HG03354 (cell line): Measurements from ENCODE around the gene ORMDL1.
A peak's percentile ranks its signal among the peaks of the same experiment; 100 is the strongest.

Experiments used
- ATAC-seq: cut with Tn5 transposase; IDR thresholded peaks from one replicate; pipeline ENCODE4 v1.9.1; 2021; ENCODE audit warnings: mild to moderate bottlenecking; ENCODE audit not compliant: unreplicated experiment, poor library complexity, severe bottlenecking

The ORMDL1 gene, protein sequence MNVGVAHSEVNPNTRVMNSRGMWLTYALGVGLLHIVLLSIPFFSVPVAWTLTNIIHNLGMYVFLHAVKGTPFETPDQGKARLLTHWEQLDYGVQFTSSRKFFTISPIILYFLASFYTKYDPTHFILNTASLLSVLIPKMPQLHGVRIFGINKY

DNA sequence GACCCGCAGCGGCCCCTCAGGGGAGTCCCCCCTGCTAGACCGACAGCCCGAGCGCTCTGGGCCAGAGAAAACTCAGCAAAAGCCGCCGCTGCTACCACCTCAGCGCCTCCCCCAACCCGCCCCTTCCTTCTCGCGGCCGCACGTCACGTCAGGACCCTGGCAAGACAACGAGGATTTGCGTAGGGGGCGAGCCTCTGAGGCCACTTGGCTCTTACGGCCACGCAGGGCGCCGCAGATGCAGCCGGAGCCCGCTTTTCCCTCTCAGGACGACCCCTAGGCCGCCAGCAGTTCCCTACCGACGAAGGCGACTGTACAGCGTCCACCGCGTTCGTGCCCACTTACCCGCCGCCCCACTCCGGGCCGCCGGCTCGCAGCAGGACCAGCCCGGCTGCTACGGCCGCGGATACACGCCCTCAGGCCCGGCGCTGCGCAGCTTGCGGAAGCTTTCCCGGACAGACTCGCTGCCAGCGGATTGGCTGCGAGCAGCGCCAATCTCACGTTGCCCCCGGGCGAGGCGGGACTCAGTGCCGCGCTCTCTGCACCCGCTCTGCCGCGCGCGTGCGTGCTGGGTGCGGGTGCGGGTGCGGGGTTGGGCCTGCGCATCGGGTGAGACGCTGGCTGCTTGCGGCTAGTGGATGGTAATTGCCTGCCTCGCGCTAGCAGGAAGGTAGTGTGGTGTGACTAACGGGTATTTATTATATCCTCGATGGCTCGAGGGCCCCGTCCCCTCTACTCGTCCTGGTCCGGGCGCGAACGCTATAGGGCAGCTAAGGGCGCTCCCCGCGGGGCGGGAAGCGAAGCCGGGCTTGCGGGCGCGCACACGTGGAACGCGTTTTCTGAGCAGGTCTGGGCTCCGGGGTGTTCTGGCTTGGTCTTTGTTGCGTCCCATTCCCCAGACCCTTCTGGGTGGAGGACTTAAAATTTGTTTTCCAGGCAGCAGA, at the start of gene ORMDL1, which contains the start of gene PMS1:
ORMDL1 (minus strand) TSS at position 413 of the 941 bp plus-strand sequence. CDS start 1,744 bp downstream, outside the sequence.
PMS1 (plus strand) TSS at position 524 of the 941 bp plus-strand sequence. CDS start 7,360 bp downstream, outside the sequence.
- peak; percentile 94 for ATAC-seq

DNA sequence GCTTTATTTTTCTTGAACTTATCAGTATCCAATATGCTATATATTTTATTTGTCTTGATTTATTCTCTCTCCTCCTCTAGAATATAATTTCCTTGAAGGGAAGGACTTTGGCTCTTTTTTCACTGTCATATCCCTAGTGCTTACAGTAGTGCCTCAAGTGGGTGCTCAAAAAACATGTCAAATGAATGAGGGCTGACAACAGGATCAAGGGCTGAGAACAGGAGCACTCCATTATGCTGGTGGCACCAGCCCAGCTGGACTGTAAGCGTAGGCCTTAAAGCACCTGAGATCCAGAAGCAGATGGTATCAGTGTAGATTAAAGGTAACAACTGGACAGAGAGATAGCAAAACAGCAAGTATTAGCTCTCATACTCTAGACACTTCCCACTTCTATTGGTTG, 46.4 kb upstream of the ORMDL1 start:
- ATAC-seq: no peak

DNA sequence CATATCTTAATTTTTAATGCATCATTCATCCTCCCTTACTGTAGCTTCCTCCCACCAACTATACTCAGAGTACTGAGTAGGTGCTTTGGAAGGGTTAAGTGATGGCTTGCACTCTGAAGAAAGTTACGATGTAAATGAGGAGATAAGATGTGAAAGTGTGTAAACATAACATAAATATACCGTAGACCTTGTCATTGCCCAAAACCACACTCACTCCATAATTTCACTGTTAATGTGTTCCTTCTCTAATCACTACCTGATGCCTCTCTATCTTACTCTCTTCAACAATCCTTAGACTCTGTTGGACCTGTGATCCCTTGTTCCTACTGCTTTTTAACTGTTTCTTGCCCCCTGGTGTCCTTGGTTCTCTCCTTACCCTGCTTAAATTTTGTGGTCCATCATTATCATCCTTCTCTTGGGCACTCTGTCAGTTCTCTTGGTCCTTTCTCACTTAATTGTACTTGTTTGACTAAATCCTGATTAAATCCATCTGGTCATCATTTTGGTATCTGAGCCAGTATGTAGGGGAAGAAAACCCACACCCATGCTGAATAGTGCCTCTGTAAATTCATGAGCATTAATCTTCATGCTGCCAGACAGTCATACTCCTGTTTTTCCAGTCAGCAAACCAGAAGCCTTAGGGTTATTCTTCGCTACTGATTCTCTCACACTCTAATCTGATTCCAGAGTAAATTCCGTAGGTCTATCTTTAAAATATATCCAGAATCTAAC, 45.1 kb upstream of the ORMDL1 start:
- ATAC-seq: no peak

DNA sequence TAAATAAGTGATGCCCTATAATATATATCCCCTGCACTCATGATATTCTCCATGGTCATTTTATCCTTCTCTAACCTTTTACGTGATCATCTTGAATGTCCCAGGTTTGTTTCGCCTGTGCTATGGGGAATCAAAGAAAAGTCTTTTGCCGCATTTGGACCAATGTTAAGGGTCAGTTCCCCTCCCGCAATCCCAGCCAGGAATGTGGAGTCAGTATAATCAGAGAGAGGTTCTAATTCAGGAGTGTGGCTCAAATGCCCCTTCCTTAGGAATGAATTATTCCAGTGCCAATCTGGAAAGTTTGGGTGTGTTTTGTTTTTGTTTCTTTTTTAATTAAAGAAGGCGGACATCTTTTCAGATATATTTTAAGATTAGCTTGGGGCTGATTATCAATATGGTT, 41.9 kb upstream of the ORMDL1 start:
- ATAC-seq: no peak

DNA sequence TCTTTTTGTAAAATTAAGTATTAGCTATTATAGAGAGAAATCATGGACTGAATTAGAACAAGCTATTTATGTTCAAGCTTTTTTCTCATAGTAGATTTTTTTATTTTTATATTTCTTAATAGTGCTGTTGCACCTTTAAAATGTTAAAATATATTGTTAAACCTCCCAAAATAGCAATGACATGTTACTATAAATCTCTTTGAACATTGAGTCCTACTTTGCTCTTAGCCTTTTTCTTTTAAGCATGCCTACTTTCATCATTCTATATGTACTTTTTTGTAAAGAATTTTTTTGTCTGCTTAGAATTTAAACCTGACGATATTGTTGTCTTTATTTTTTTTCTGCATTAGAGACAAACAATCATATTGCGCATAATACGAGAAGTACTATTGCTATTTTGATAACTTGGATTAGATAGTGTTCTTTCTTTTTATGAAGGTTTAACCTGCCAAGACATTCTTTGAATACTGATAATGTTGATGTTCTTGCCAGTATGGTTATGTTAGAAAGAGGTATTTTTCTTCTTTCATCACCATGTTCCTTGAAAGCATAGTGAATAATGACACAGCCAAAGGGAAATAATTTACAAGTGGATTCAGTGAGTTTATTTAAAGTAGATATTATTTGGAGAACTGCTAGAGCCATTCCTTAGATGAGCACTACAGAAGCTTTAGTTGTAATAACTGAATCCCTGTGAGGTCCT, 40.7 kb upstream of the ORMDL1 start:
- ATAC-seq: no peak

DNA sequence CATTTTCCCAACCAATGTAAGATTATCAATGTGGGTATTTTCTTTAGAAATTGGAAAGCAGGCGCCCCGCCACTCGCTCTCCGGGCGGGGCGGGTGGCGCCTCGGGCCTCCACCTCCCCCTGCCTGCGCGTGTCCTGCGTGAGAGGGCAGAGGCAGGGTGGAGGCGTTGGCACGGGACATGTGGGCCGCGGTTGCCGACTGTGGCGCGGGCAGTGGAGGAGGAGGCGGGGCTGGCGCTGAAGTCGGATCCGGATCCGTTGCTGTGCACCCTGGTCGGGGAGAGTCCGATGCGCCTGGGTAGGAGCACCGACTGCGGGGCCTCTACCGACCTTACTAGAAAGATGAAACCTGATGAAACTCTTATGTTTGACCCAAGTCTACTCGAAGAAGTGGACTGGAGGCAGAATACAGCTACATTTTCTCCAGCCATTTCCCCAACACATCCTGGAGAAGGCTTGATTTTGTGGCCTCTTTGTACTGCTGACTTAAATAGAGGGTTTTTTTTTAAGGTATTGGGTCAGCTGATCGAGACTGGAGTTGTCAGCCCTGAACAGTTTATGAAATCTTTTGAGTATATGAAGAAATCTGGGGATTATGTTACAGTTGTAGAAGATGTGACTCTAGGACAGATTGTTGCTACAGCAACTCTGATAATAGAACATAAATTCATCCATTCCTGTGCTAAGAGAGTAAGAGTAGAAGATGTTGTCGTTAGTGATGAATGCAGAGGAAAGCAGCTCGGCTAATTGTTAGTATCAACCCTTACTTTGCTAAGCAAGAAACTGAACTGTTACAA, 38.0 kb upstream of the ORMDL1 start:
- no peak for ATAC-seq

DNA sequence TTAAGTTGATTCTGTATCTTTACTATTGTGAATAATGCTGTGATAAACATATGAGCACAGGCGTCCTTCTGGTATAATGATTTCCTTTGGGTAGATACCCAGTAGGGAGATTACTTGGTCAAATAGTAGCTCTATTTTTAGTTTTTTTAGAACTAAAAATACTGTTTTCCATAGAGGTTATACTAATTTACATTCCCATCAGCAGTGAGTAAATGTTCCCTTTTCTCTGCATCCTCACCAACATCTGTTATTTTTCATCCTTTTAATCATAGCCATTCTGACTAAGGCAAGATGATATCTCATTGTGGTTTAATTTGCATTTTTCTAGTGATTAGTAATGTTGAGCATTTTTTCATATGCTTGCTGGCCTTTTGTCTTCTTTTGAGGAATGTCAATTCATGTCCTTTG, 35.2 kb upstream of the ORMDL1 start:
- no peak for ATAC-seq

DNA sequence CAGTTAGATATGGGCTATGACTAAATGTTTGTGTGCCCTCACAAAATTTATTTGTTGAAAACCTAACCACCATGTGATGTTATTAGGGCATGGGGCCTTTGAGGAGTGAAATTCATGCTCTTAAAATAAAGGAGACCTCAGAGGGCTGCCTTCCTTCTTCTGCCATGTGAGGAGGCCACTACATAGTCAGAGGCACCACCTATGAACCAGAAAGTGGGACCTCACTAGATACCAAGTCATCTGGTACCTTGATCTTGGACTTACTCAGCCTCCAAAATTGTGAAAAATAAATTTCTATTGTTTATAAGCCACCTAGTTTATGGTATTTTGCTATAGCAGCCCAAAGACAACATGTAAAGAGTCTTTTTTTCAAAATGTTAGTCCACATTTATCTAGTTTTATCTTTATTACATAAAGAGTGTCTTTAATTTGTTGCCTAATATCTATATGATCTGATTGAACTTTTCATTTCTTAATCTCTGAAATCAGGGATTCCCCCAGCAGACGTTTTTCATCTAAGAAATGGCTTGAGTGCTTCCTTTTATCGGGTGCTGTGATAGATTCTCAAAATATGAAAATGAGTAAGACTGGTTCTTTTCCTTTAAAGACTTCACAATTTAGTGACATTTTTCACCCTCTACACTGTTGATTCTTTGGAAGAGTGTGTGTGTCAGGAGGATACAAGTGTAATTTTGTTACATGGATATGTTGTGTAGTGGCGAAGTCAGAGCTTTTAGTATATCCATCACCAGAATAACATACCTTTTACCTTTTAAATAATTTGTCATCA, 34.3 kb upstream of the ORMDL1 start:
- no peak for ATAC-seq

DNA sequence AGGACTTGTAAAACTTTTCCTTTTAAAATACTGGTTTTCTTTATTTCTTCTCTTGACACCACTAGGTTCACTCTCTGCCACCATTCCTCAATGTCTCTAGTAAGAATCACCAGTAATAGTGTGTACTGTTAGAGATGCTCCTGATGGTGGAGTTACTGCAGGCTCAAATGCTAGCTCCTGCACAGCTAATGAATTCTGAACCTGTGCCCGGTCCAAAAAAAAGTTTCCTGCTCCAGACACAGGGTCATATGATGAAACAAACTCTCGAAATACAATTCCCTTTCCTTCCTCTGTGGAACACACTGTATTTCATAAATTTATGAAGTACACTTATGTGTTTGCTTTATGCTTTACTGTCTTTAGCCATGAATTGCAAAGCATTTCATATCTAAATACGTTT, 19.3 kb upstream of the ORMDL1 start:
- ATAC-seq: no peak

DNA sequence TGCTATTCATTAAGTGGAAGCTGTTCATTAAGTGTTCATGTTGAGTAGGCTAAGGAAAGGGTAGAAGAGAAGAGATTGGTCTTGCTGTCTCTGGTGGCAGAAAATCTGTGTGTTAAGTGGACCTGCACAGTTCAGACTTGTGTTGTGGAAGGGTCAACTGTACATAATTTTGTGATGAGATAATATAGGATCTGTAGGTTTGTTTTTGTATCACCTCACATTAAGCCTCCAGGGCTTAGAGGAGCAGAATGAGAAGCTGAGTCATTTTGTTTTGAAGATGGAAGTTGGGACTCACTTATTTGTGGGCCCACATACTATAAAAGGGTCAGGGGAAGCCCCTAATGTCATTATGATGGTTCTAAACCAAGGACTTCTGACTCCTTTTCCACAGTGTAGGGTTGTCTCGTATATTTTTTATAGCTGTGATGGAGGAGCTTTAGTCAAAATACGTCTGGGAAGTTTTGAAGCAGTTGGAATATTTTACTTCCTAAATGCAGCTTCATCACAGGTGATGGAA, 18.3 kb upstream of the ORMDL1 start:
- ATAC-seq: no peak

DNA sequence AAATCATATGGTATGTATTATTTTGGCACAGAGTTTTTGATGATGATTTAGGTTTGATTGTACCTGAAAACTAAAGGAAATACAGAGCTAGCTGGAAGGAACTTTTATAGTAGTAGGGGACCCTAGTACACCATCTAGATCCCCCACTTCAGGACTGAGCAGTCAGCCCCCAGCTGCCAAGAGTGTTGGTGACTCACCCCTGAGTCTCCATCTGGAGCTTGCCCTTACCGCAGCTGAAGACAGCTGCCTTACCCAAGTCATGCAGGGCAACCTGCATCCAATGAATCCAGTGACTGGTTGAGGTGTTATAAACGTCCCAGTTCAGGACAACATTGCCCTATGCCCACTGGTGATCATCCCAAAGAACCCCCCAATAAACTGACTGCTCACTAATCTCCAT, 15.4 kb upstream of the ORMDL1 start:
- ATAC-seq: no peak

DNA sequence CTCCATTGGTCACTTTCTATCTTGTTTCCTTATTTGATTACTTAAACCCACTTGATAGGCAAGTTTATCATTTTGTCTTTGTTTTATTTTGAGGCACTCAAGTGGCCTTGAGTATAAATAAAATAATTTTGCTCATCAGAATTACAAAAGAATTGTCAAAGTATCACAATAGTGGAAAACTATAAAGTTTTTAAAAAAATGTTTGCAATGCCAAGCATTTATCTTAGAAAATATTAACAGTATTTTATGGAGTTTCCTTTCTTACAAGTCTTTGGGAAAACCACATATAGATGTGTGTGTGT, 14.8 kb upstream of the ORMDL1 start:
- ATAC-seq: no peak

DNA sequence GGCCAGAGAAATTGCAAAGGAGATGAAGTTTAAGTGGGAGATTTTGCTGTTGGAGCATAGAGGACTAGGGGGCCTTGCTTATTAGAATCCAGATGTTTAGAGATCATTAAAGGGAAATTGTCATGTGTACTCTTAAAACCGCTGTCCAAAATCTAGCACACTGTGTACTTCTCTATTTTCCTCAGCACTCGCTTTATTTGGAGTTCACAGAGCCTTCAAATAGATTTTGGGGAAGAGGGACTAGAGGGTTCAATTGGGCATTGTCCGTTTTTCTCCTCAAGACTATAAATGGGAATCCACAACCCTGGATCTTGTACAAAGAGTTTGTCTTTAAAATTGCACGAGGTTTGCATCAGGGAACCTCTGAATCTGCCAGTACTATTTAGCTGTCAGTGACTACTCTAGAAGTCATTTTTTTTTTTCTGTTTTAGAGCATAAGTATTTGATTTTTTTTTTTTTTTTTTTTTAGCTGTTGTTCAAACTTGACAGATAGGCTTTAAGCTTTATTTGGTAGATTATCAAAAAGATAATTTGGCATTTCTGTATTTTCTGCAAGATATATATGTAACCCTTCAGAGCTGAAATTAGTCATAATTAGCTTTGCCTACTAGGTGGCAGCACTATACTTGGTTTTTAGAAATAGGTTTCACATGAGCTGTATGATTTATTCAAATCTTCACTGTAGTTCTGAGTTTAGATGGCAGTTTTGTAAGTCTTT, 14.3 kb upstream of the ORMDL1 start:
- peak; percentile 82 for ATAC-seq

DNA sequence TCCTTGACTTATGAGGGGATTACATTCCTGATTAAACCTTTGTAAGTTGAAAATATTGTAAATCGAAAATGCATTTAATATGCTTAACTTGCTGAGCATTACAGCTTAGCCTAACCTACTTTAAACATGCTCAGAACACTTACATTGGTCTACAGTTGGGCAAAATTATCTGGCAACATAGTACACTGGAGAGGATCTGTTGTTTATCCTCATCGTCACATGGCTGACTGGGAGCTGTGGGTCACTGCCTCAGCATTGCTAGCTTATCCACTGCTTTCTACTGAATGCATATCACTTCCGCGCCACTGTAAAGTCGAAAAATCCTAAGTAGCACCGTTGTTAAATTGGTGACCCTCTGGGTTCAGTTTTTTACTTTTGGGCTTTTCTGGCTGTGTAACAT, 13.8 kb upstream of the ORMDL1 start:
- no peak for ATAC-seq

DNA sequence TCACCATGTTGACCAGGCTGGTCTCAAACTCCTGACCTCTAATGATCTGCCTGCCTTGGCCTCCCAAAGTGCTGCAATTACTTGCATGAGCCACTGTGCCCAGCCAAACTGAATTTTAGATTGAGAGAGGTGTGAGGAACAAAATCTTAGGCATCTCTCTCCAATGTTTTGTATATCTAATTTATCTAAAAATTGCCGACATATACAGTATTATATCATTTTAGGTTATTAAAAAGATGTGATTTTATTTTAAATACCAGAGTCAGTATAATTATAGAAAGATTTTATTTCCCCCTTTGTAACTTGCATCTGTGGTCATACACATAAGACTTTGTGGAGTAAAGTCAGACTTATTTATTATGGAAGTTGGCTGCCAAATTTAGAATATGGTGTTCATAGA, 10.2 kb upstream of the ORMDL1 start:
- no peak for ATAC-seq

DNA sequence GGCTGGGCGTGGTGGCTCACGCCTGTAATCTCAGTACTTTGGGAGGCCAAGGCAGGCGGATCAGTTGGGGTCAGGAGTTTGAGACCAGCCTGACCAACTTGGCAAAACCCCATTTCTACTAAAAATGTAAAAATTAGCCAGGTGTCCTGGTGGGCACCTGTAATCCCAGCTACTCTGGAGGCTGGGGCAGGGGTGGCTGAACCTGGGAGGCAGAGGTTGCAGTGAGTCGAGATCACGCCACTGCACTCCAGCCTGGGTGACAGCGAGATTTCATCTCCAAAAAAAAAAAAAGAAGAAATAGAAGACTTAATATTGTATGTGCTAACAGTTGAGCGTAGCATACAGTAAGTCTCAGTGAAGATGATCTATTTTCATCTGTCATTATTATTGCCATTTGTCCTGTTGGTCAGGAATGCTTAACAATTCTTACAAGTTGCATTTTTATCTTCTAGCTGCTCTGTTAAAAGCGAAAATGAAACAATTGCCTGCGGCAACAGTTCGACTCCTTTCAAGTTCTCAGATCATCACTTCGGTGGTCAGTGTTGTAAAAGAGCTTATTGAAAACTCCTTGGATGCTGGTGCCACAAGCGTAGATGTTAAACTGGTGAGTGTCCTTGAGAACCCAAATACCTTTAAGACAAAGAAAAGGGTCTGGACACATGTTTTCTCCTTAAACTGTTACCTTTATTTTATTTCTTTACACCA, 7.4 kb upstream of the ORMDL1 start:
- no peak for ATAC-seq

DNA sequence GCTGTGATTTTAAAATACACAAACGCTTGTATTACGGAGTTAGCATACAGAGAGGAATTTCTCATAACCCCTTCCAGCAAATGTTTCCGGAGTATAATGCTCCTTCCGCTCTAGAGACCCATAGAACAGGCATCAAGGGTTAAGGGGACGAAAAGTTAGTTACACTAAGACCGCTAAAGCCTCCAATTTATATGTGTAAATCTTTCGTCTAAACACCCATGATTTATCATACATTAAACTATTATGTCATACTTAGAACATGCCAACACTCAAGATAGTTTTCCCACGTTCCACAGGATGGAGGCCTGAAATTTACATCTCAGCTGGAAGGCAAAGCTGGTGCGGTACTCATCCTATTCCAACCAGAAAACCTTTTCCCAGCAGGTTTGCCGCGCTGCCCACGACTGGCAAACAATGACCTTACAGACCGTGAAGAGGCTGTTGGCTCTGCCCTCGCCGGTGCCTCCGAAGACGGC, 650 bp downstream of the ORMDL1 start:
- peak; percentile 15 for ATAC-seq
